ENCODE data around the gene ALDOC.
"Not testable (repeated sequence)": the region's sequence is repeated elsewhere in the genome, so short reads cannot be mapped to it uniquely, and the experiment has no call there.

The ALDOC gene

DNA sequence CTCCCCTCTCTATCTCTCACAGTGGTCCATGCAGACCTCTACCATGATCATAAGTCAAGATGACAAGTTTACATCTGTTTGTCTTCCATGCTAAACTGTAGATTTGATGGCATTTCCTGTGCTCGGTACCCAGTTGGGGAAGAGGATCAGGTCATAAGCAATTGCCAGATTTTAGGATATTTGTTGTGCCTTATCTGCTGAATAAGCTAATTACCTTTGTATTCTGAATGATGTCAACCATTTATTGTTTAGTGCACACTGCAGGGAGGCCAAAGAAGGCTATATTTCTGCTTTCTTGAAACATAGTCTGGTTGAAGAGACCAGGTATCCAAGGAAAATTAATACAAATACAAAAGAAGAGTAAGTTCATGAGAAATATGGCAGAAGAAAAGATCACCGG is 5.8 kb upstream of the ALDOC start:
- no peak for DNase-seq (ENCODE audit: low read depth in 2 of 2)

- DNase-seq (ENCODE audit: low read depth in 2 of 2) = no peak
Observed at GRCh38 chr17:28580959-28581358, 4.3 kb upstream of the ALDOC start.

DNA sequence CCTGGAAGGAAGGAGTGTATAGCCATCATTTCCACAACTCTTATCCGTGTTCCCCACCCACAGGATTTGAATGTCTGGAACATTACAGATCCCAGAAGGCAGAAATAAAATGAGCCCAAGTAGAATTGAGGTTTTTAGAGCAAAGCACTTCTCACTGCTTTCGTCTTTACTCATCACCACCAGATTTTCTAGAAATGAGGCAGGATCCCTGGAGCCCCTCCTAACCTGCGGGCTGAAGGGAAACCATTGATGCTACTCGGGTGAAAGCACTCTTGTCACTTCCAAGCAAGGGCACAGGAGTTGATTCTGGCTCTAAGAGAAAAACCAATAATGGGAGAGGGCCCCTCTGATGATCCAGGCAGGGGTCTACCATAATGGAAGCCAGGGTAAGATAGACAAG is 2.8 kb upstream of the ALDOC start:
- no peak for DNase-seq (ENCODE audit: low read depth in 2 of 2)

DNA sequence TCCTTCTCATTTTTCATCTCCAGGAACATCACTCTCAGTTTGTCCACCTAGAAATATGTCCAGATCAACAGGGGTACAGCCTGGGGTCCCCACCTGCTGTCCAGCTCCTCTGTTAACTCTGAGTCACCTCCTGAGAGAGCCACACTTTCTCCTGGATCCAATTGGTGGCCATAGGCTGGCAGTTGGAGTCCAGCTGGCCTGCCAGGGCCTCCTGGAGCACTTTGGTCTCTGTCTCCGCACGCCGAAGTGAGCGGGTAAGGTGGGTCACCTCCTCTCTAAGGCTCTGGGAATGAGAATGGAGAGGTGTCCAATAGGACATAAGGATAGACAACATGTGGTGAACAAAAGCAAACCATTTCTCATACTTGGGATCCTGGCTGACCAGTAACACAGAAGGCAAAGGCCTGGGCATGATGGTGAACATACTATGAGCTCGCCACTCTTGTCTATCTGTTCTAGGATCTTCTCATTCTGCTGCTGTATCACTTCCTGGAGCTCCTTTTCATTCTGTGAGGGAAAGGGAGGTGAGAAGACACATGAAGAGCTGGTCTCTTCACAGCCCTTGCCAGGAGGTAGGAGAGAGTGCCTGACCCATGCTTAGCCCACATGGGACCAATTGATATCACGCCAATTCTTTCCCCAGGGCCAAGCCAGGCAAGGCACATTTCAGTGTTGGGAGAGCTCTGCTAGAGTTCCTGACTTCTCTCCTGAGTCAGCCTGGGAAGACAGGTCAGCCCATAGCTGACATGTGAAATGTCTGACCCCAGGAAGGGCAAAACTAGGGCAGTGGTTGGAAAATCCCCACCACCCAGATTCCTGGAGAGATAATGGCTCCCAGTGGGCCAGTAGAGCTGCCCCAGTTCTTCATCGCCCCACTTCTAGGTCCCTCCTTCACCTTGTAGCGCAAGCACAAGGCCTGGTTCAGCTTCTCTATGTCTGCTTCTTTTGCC is 1.8 kb upstream of the ALDOC start:
- no peak for DNase-seq (ENCODE audit: low read depth in 2 of 2)

GRCh38 chr17:28577466-28577824 is 750 bp upstream of the ALDOC start:
- no peak for DNase-seq (ENCODE audit: low read depth in 2 of 2)

- DNase-seq (ENCODE audit: low read depth in 2 of 2) = not testable (repeated sequence)
Observed at GRCh38 chr17:28576016-28576415, 679 bp downstream of the ALDOC start.

DNA sequence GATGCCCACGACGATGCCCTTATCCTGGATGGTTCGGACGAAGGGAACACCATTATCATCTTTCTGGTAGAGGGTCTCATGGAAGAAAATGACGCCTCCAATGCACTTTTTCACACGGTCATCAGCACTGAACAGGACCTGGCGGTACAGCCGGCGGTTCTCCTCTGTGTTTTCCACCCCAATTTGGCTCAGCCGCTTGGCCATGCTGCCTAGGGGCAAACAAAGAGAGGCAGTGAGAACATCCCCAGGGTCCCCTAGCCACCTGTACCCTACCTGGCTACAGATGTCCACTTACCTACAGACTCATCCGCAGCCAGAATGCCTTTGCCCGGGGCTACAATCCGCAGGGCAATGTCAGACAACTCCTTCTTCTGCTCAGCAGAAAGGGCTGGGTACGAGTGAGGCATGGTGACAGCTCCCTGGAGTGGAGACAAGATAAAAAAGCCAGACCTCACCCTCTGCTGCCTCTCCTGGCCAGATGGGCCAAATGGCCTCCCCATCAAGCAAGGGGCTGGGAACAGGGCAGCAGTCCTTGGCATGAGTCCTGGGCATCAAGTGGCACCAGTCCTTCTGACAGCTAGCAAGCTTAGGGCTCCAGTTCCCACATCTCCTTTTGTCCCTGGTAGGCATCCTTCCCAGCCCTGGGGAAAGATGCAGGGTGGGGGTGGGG is 1.4 kb downstream of the ALDOC start:
- DNase-seq (ENCODE audit: low read depth in 2 of 2) = no peak

GRCh38 chr17:28574526-28574925 is 2.2 kb downstream of the ALDOC start:
- DNase-seq (ENCODE audit: low read depth in 2 of 2) = no peak

GRCh38 chr17:28573966-28574480 is 2.7 kb downstream of the ALDOC start:
- DNase-seq (ENCODE audit: low read depth in 2 of 2) = no peak

- no peak for DNase-seq (ENCODE audit: low read depth in 2 of 2)
Observed at GRCh38 chr17:28573521-28573920, 3.2 kb downstream of the ALDOC start.

DNA sequence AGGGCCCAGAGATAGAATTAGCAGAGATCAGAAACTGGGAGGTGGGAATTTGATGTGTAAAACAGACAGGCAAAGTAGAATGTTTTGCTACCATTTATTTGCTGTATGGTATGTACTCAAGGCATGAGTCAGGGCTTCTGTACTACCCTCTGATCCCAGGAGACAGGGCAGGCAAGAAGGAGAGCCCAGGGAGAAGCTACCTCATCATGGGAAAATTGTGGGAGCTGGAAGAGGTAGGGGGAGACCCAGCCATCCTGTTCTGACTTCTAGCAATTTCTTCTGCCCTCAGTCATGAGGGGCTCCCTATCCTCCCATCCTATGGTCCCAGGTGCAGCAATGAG is 3.7 kb downstream of the ALDOC start:
- DNase-seq (ENCODE audit: low read depth in 2 of 2) = no peak

GRCh38 chr17:28572259-28573039 is 4.2 kb downstream of the ALDOC start:
- no peak for DNase-seq (ENCODE audit: low read depth in 2 of 2)

DNA sequence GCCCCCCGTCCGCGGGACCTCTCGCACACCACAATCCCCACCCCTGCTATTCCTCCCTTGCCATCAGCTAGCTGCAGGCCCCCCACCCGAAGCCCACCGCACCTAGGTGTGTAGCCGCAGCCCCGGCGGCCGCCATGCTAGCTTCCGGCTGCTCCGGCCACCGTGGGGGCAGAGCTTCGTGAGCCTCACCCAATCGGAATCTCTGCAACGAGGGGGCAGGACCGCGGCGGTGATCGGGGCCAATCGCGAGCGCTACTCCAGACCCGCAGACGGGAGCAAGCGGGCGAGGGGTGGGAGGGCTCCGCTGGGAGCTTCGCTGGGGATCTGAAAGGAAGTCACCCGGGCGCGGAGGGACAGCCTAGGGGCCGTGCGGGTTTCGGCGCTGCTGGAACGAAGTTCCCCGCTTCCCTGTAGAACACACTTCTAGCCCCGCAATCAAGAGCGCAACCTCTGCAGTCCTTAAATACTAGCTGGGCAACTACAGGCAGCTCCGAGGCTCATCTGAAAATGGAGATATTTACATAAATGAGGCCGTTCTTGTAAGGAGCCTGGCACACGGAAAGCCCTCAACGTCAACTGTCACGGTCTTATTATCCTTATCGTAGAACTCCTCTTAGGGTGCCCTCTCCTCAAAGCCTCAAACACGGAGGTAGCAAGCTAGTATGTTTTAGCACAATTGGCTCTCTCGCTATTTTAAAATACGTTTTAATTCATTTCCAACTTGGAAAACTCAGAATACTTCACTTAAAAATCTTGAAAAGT is 5.2 kb downstream of the ALDOC start, which contains the start of gene PIGS:
Gene PIGS, minus strand, starts transcription at position 164 of the 762 bp plus-strand sequence. Its CDS starts 28 bp downstream, at position 136.
- DNase-seq (ENCODE audit: low read depth in 2 of 2) = peak; percentile 71 to 79

- no peak for DNase-seq (ENCODE audit: low read depth in 2 of 2)
Observed at GRCh38 chr17:28570716-28571360, 5.9 kb downstream of the ALDOC start.

DNA sequence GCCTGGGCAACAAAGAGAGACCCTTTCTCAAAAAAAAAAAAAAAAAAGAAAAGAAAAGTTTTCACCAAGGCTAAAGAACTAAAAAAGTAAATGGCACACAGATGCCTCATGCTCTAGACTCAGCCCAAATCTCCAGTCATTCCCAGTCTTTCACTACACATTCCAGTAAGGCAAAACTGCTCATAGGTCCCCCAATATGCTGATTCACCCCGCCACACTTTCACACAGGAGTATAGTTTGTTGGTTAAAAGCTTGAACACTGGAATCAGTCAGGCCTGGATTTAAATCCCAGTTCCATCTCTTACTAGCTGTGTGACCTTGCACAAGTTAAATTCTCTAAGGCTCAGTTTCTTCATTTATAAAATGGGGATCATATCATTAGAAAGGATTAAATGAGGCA is 7.2 kb downstream of the ALDOC start:
- no peak for DNase-seq (ENCODE audit: low read depth in 2 of 2)

DNA sequence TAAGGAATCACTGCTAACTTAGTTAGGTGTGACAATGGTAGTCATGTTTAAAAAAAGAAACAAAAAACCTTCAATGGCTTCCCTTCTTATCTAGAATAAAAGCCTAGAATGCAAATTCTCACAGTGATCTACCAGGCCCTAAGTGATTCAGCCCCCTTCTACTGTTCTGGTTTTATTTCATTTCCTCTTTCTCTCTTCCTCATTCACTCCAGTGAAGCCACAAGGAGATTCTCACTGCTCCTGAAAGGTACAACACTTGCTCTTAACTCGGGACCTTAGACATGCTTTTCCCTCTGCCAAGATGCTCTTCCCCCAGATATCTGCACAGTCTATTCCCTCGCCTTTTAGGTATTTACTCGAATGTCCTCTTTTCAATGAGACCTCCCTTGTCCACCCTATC is 9.1 kb downstream of the ALDOC start:
- no peak for DNase-seq (ENCODE audit: low read depth in 2 of 2)

DNA sequence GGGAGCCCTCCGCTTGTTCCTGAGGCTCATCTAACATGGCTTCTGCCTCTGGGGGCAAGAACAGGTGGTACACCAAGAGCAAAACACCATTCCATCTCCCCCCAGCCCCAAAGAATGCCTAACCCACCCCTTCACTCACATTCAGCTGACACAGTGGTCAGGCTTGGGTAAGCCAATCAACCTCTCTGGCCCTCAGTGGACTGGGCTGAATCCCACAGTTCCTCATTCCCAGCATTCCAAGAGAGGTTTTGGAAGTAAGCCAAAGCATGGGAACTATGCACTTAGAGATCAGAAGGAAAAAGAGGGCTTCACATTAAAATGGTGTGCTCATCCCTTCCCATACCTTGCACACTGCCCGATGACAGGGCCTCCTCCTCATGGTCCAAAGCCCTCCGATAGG is 13.2 kb downstream of the ALDOC start:
- DNase-seq (ENCODE audit: low read depth in 2 of 2) = no peak

DNA sequence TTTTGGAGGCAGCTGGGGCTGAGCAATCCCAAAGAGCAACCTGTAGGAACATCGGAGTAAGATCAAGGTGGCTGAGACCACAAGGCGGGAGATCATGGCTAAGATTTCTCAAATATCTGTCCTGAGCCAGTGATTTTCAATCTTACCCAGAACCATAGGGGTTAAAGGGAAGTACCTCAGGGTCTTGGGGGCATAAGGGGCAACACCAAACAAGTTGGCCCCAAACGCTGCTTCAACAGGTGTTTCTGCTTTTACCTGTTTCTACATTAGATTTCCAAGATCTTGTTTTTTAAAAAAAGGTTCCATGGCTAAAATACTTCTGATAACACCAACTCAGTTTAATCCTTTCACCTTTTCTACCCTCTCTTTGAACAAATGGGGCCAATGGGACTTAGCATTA is 21.7 kb downstream of the ALDOC start:
- DNase-seq (ENCODE audit: low read depth in 2 of 2) = no peak

DNA sequence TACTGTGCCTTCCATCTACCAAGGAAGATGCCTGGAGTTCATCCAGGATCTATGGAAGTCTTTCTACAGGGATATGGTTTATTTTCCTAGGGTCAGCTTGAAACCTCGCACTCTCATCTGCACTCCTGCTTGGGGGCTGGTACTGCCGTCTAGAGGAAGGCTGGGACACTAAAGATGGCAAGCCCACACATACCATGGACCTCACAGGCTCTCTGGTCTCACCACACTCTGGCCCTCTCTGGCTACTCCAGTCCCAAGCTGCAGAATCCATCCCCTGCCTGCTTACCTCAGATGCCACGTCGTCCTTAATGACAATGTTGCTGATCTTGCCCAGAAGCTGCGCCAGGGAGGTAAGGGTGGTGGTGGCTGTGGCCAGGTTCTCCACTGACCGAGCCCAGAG is 22.1 kb downstream of the ALDOC start:
- DNase-seq (ENCODE audit: low read depth in 2 of 2) = no peak

GRCh38 chr17:28553000-28553505 is 23.6 kb downstream of the ALDOC start:
- no peak for DNase-seq (ENCODE audit: low read depth in 2 of 2)
